Measurements from ENCODE around the gene OR2D2. TPM values are rescaled to one million over a fixed set of nuclear protein-coding genes. Genes with fewer than 3 reads are reported as not detected.

Gene OR2D2
- total and polyA plus RNA-seq, 2 of the 13 experiments (the other 11 are each of a cell fraction or from before 2014, with no cell fraction given), result not detected

GRCh38 chr11:6850526-6850925 is 41.8 kb downstream of the OR2D2 start:
- Histone ChIP-seq H2AFZ (ENCODE audit: low read length) (no peak overlapping the region), H3K4me1 (ENCODE audit: insufficient read depth, low read length) (no peaks in the 10 kb centered on the region), H3K79me2 (ENCODE audit: insufficient read depth, low read length) (no peaks in the 10 kb centered on the region), H3K4me2 (ENCODE audit: low read depth, low read length) (no peak overlapping the region), H3K27me3 (ENCODE audit: control insufficient read depth in 1 of 2, insufficient read depth in 2 of 2, low read length in 2 of 2) (peaks cover 0 to 1% of the 10 kb centered on the region in 2 experiments; a peak in 1 of 5 replicates), H3K4me3 (replicated peaks in 1 of 3; ENCODE audit: insufficient read depth in 1 of 3, low read depth in 2 of 3, low read length in 3 of 3) (no peak overlapping the region), H3K36me3 (replicated peaks in 1 of 2; ENCODE audit: control insufficient read depth in 1 of 2, insufficient read depth in 2 of 2, low read length in 2 of 2) (no peaks in the 10 kb centered on the region), H4K20me1 (ENCODE audit: insufficient read depth, low read length) (no peaks in the 10 kb centered on the region), H3K9ac (ENCODE audit: insufficient read depth, low read depth, low read length) (no peak overlapping the region), H3K27ac (ENCODE audit: extremely low read length, insufficient read depth, low read length) (no peak overlapping the region), H3K9me3 (ENCODE audit: low read length) (0 out of 2 replicates have a peak, but pooled peaks cover 3% of the 10 kb centered on the region)
- intact Hi-C loops (cut with micrococcal nuclease; ENCODE audit: unreplicated experiment), result no loop called here
- TF ChIP-seq ZNF451 (CRISPR knock-in tag; IDR thresholded peaks at IDR 0.05) (no peak), NR0B2 (CRISPR knock-in tag; IDR thresholded peaks at IDR 0.05) (no peak), E2F2 (CRISPR knock-in tag; IDR thresholded peaks at IDR 0.05; ENCODE audit: borderline replicate concordance) (no peak), YEATS2 (CRISPR knock-in tag; IDR thresholded peaks at IDR 0.05; ENCODE audit: borderline replicate concordance) (no peak), PPARG (CRISPR knock-in tag; conservative IDR thresholded peaks at IDR 0.05) (no peak), GLI4 (CRISPR knock-in tag; IDR thresholded peaks at IDR 0.05; ENCODE audit: borderline replicate concordance) (no peak), BCLAF1 (IDR thresholded peaks at IDR 0.05) (no peak), ZSCAN22 (CRISPR knock-in tag; IDR thresholded peaks at IDR 0.05) (no peak), JUNB (CRISPR knock-in tag; IDR thresholded peaks at IDR 0.05; ENCODE audit: borderline replicate concordance) (no peak), HOMEZ (CRISPR knock-in tag; IDR thresholded peaks at IDR 0.05; ENCODE audit: low read depth) (no peak), ARNT (IDR thresholded peaks at IDR 0.05) (no peak), ZNF34 (CRISPR knock-in tag; IDR thresholded peaks at IDR 0.05; ENCODE audit: borderline replicate concordance) (no peak), SIN3A (IDR thresholded peaks at IDR 0.05; ENCODE audit: borderline replicate concordance, low read depth, low read length) (no peak), ZNF513 (CRISPR knock-in tag; conservative IDR thresholded peaks at IDR 0.05) (no peak), ATF1 (CRISPR knock-in tag; IDR thresholded peaks at IDR 0.05) (no peak), ARNT2 (CRISPR knock-in tag; IDR thresholded peaks at IDR 0.05; ENCODE audit: low read depth) (no peak), PBX3 (CRISPR knock-in tag; IDR thresholded peaks at IDR 0.05; ENCODE audit: borderline replicate concordance) (no peak)
- no peak for DNase-seq (ENCODE audit: low spot score)
- 46% methylated on average over 2 of the region's 2 CpGs for WGBS (ENCODE audit: low lambda C conversion rate)
- BruUV-seq (replicated peaks), result no TSS peak
- CTCF ChIA-PET (ENCODE audit: low intra/inter-chr PET ratio, low total read pairs), result no interaction called here
- POLR2A ChIA-PET, result no interaction called here
- no peak for ATAC-seq
- FAIRE-seq, result no peak
- in situ Hi-C loops (cut with HindIII; ENCODE audit: extremely low pct_ligation_motif_present, low pct_unique_long_range_greater_than_20kb), result no loop called here
